ENCODE data around the gene DSCAML1. TPM values are rescaled to one million over a fixed set of nuclear protein-coding genes. Genes with fewer than 3 reads are reported as not detected.

DSCAML1 gene
- total and polyA plus RNA-seq, 2 of the 8 experiments (the other 6 are each of a cell fraction or from before 2014, with no cell fraction given), result 0.19 to 0.24 TPM

DNA sequence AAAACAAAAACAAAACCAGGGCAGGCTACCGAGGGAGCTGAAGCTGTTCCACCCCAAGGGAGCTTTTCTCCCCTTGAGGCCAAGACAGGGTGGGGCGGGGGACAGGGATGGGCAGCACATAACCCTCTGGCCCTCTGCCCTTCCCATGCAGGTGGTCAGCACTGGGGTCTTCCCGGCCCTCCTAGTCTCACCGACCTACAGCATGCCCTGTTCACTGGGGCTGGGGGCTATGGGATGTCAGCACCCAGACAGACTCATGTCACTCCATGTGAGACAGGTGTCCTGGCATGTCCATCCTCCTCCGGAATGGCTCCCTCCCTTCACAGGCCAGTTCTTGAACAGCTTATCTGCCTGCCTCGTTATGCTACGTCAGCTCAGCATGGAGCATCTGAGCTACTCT is 51.7 kb downstream of the DSCAML1 start (continued):
- TF ChIP-seq, protein P1, sequence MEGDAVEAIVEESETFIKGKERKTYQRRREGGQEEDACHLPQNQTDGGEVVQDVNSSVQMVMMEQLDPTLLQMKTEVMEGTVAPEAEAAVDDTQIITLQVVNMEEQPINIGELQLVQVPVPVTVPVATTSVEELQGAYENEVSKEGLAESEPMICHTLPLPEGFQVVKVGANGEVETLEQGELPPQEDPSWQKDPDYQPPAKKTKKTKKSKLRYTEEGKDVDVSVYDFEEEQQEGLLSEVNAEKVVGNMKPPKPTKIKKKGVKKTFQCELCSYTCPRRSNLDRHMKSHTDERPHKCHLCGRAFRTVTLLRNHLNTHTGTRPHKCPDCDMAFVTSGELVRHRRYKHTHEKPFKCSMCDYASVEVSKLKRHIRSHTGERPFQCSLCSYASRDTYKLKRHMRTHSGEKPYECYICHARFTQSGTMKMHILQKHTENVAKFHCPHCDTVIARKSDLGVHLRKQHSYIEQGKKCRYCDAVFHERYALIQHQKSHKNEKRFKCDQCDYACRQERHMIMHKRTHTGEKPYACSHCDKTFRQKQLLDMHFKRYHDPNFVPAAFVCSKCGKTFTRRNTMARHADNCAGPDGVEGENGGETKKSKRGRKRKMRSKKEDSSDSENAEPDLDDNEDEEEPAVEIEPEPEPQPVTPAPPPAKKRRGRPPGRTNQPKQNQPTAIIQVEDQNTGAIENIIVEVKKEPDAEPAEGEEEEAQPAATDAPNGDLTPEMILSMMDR (IDR thresholded peaks at IDR 0.05; ENCODE audit: control extremely low read depth in 1 of 3, insufficient read depth in 1 of 3, low read depth in 1 of 3, low read length in 3 of 3), result no peak
- no peak for TF ChIP-seq KDM4A (IDR thresholded peaks at IDR 0.05; ENCODE audit: low read depth, low read length, severe bottlenecking)
- TF ChIP-seq, protein P2, sequence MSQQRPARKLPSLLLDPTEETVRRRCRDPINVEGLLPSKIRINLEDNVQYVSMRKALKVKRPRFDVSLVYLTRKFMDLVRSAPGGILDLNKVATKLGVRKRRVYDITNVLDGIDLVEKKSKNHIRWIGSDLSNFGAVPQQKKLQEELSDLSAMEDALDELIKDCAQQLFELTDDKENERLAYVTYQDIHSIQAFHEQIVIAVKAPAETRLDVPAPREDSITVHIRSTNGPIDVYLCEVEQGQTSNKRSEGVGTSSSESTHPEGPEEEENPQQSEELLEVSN (IDR thresholded peaks at IDR 0.05), result no peak
- no peak for TF ChIP-seq YY1 (IDR thresholded peaks at IDR 0.05; ENCODE audit: low read depth, low read length)
- TF ChIP-seq TEAD4 (IDR thresholded peaks at IDR 0.05; ENCODE audit: low read depth, low read length), result no peak
- TF ChIP-seq HDAC2 (IDR thresholded peaks at IDR 0.05; ENCODE audit: borderline replicate concordance in 1 of 2, low read depth in 2 of 2, low read length in 2 of 2), result no peak
- no peak for TF ChIP-seq POLR2A (IDR thresholded peaks at IDR 0.05; ENCODE audit: control extremely low read depth in 1 of 2, low read depth in 2 of 2, low read length in 2 of 2)

Data from H1 (cell line).